HepG2 (cell line): Measurements from ENCODE around the gene CYTH1. TPM values are rescaled to one million over a fixed set of nuclear protein-coding genes. Genes with fewer than 3 reads are reported as not detected.
A peak's percentile ranks its signal among the peaks of the same experiment; 100 is the strongest.

ENCODE experiments used
- ATAC-seq: fragments of 200-7000 bp; cut with Tn5 transposase; 3 replicates; pipeline ENCODE4 v1.9.1; 2020; ENCODE audit warnings: mild to moderate bottlenecking, moderate library complexity
- BruUV-seq: library from RNA; stranded (reverse); fragments of 400-500 nt; replicated peaks from 2 replicates; lab custom pipeline; 2021; lab: Mats Ljungman, UMichigan
- CTCF ChIA-PET: fragments of 300-600 bp; formaldehyde crosslinking; extraction: SDS; loops from one replicate; lab custom pipeline; 2021; ENCODE audit warnings: low total read pairs, inconsistent platforms, low intra/inter-chr PET ratio; lab: Yijun Ruan, JAX
- POLR2A ChIA-PET: fragments of 350-600 bp; sonication (Branson Sonifier 250); formaldehyde crosslinking; loops from one replicate; lab custom pipeline; 2020; ENCODE audit warnings: antibody characterized with exemption, inconsistent platforms; lab: Yijun Ruan, JAX
- DNase-seq: peaks from one replicate; pipeline ENCODE4 v3.0.0-alpha.2; 2015; ENCODE audit warnings: low spot score
- FAIRE-seq: peaks from 3 replicates; lab custom pipeline; 2011; peaks lifted over from hg19 to GRCh38; lab: Jason Lieb, UNC
- H2AFZ ChIP-seq: one replicate; pipeline ENCODE4 v1.6.1; 2011; ENCODE audit warnings: low read length, inconsistent platforms
- H3K27ac ChIP-seq: fragments of 300-600 bp; 3 replicates; pipeline ENCODE4 v1.8.0; 2011; ENCODE audit warnings: mixed run types, mild to moderate bottlenecking, mixed read lengths, low read length, inconsistent platforms; ENCODE audit not compliant: insufficient read depth; ENCODE audit errors: extremely low read length
- H3K27me3 ChIP-seq, 2 experiments: fragments of 200-600 bp in 1 of 2; 2 replicates in 1 of 2; 3 replicates in 1 of 2; pipeline versions ENCODE4 v1.6.0 to v1.8.0; 2011; ENCODE audit warnings: low read length in 2 of 2, mild to moderate bottlenecking in 2 of 2, moderate library complexity in 2 of 2, inconsistent platforms in 1 of 2; ENCODE audit not compliant: insufficient read depth in 2 of 2, control insufficient read depth in 1 of 2
- H3K36me3 ChIP-seq, 2 experiments: fragments of 200-600 bp in 1 of 2; replicated peaks in 1 of 2; 2 replicates in 1 of 2; 3 replicates in 1 of 2; pipeline versions ENCODE4 v1.5.1 to v1.8.0; 2011; ENCODE audit warnings: low read length in 2 of 2, inconsistent platforms in 1 of 2; ENCODE audit not compliant: insufficient read depth in 2 of 2, control insufficient read depth in 1 of 2
- H3K4me1 ChIP-seq: 2 replicates; pipeline ENCODE4 v1.5.1; 2012; ENCODE audit warnings: low read length, inconsistent platforms; ENCODE audit not compliant: insufficient read depth
- H3K4me2 ChIP-seq: 2 replicates; pipeline ENCODE4 v1.6.0; 2011; ENCODE audit warnings: low read depth, low read length, inconsistent platforms
- H3K4me3 ChIP-seq, 3 experiments: fragments of 200-600 bp in 1 of 3; sonication (generic), shearing (Covaris generic) in 1 of 3; replicated peaks in 1 of 3; 2 replicates each; pipeline ENCODE4 v1.5.1; 2011 to 2016; ENCODE audit warnings: low read length in 3 of 3, inconsistent platforms in 2 of 3, low read depth in 2 of 3, mild to moderate bottlenecking in 2 of 3, control low read depth in 1 of 3, mixed read lengths in 1 of 3; ENCODE audit not compliant: insufficient read depth in 1 of 3
- H3K79me2 ChIP-seq: one replicate; pipeline ENCODE4 v1.6.1; 2011; ENCODE audit warnings: low read length, inconsistent platforms; ENCODE audit not compliant: insufficient read depth
- H3K9ac ChIP-seq: 2 replicates; pipeline ENCODE4 v1.6.0; 2011; ENCODE audit warnings: mild to moderate bottlenecking, low read depth, low read length, inconsistent platforms; ENCODE audit not compliant: insufficient read depth
- H3K9me3 ChIP-seq: 2 replicates; pipeline ENCODE4 v1.5.1; 2012; ENCODE audit warnings: mild to moderate bottlenecking, low read length
- H4K20me1 ChIP-seq: 2 replicates; pipeline ENCODE4 v1.6.0; 2011; ENCODE audit warnings: inconsistent platforms, mild to moderate bottlenecking, low read length, moderate library complexity; ENCODE audit not compliant: insufficient read depth
- ARID2 ChIP-seq: sonication (generic); formaldehyde crosslinking; IDR thresholded peaks from 2 replicates; pipeline ENCODE4 v1.8.1; 2022; ENCODE audit warnings: mild to moderate bottlenecking, missing genetic modification reagents, borderline replicate concordance
- E2F5 ChIP-seq: sonication (generic); formaldehyde crosslinking; conservative IDR thresholded peaks from 2 replicates; pipeline ENCODE4 v1.4.0; 2020; ENCODE audit warnings: missing genetic modification reagents
- FOXK1 ChIP-seq: sonication (generic); formaldehyde crosslinking; IDR thresholded peaks from 2 replicates; pipeline ENCODE4 v1.4.0; 2020; ENCODE audit warnings: low read depth, missing genetic modification reagents, borderline replicate concordance
- HIVEP1 ChIP-seq: sonication (generic); formaldehyde crosslinking; IDR thresholded peaks from 2 replicates; pipeline ENCODE4 v1.4.0; 2020; ENCODE audit warnings: mild to moderate bottlenecking, missing genetic modification reagents
- HNRNPLL ChIP-seq: fragments of 200-400 bp; formaldehyde crosslinking; IDR thresholded peaks from 2 replicates; pipeline ENCODE4 v1.6.1; 2017; ENCODE audit warnings: mild to moderate bottlenecking, low read depth, low read length; ENCODE audit not compliant: poor library complexity, severe bottlenecking
- KLF11 ChIP-seq: IDR thresholded peaks from 2 replicates; pipeline ENCODE4 v1.6.1; 2016; ENCODE audit warnings: missing compliant biosample characterization
- MAFK ChIP-seq, 2 experiments: IDR thresholded peaks in 1 of 2; conservative IDR thresholded peaks in 1 of 2; 2 replicates each; pipeline ENCODE4 v1.6.1; 2011; ENCODE audit warnings: improper control_type of control experiment in 2 of 2, low read length in 2 of 2
- MLX ChIP-seq: IDR thresholded peaks from 2 replicates; pipeline ENCODE4 v1.6.1; 2016
- PHB2 ChIP-seq: fragments of 450-650 bp; IDR thresholded peaks from 2 replicates; pipeline ENCODE4 v1.6.1; 2018; ENCODE audit not compliant: partially characterized antibody
- SP4 ChIP-seq: sonication (generic); formaldehyde crosslinking; IDR thresholded peaks from 2 replicates; pipeline ENCODE4 v1.8.1; 2023; ENCODE audit warnings: mild to moderate bottlenecking, missing genetic modification reagents
- YEATS2 ChIP-seq: sonication (generic); formaldehyde crosslinking; IDR thresholded peaks from 2 replicates; pipeline ENCODE4 v1.4.0; 2020; ENCODE audit warnings: missing genetic modification reagents, borderline replicate concordance
- ZBTB4 ChIP-seq: sonication (generic); formaldehyde crosslinking; IDR thresholded peaks from 2 replicates; pipeline ENCODE4 v1.4.0; 2020; ENCODE audit warnings: missing genetic modification reagents, mild to moderate bottlenecking, borderline replicate concordance
- ZNF720 ChIP-seq: sonication (generic); formaldehyde crosslinking; IDR thresholded peaks from 2 replicates; pipeline ENCODE4 v1.4.0; 2020; ENCODE audit warnings: missing genetic modification reagents
- ZNF75D ChIP-seq: sonication (generic); formaldehyde crosslinking; IDR thresholded peaks from 2 replicates; pipeline ENCODE4 v1.8.1; 2023; ENCODE audit warnings: missing genetic modification reagents, mild to moderate bottlenecking, borderline replicate concordance
- WGBS: methylation state at CpG from one replicate; pipeline ENCODE4 v1.1.6; 2017; ENCODE audit warnings: low lambda C conversion rate; 5-methylcytosine and 5-hydroxymethylcytosine counted together
- in situ Hi-C: cut with HindIII; loops from 2 replicates; pipeline ENCODE4 v1.10.0; 2017; ENCODE audit warnings: low pct_unique_long_range_greater_than_20kb; ENCODE audit not compliant: extremely low pct_ligation_motif_present
- intact Hi-C: fragments of 100-400 bp; cut with micrococcal nuclease; formaldehyde crosslinking; loops from one replicate; pipeline ENCODE4 v1.10.0; 2022; ENCODE audit not compliant: unreplicated experiment
- polyA plus RNA-seq, 8 experiments: library from polyadenylated mRNA; depleted of rRNA in 3 of 8; stranded (reverse) in 7 of 8; unstranded in 1 of 8; fragments of >200 nt; fragmentation: Illumina TruSeq in 4 of 8; extraction: Trizol in 4 of 8; gene quantifications; 2 replicates each; pipeline versions ENCODE4 v1.2.1 to v1.2.3, GENCODE V29; 2011 to 2016; ENCODE audit warnings: low read depth in 4 of 8, missing spikeins in 1 of 8, mixed read lengths in 1 of 8; ENCODE audit not compliant: insufficient read depth in 1 of 8
- total RNA-seq, 5 experiments: library from RNA; depleted of rRNA; stranded (reverse); fragments of >200 nt; fragmentation: Illumina TruSeq; extraction: Trizol; gene quantifications; 2 replicates each; pipeline ENCODE4 v1.2.3, GENCODE V29; 2016; ENCODE audit warnings: low read depth in 1 of 5

Gene CYTH1
- total and polyA plus RNA-seq, 2 of the 13 experiments (the other 11 are each of a cell fraction or from before 2014, with no cell fraction given) = 20.1 to 48.9 TPM

GRCh38 chr17:78693346-78694083, 88.6 kb downstream of the CYTH1 start:
- Histone ChIP-seq H4K20me1 (no peaks in the 10 kb centered on the region), H2AFZ (no peak overlapping the region), H3K9me3 (no peaks in the 10 kb centered on the region), H3K4me1 (no peaks in the 10 kb centered on the region), H3K27ac (no peak overlapping the region), H3K27me3 (no peaks in the 10 kb centered on the region), H3K9ac (no peak overlapping the region), H3K4me3 (no peak overlapping the region), H3K4me2 (no peak overlapping the region), H3K36me3 (peaks cover 11 to 73% of the 10 kb centered on the region in 2 experiments), H3K79me2 (no peaks in the 10 kb centered on the region)
- DNase-seq = no peak
- intact Hi-C loops (no loop called here), in situ Hi-C loops (no loop called here)
- 93% methylated on average over 8 of the region's 8 CpGs for WGBS
- POLR2A ChIA-PET = no interaction called here
- ATAC-seq = no peak
- BruUV-seq = no TSS peak
- CTCF ChIA-PET = no interaction called here
- TF ChIP-seq FOXK1 (CRISPR knock-in tag) = no peak
- TF ChIP-seq ARID2 = no peak
- TF ChIP-seq PHB2 = no peak
- TF ChIP-seq ZNF720 (CRISPR knock-in tag) = no peak
- TF ChIP-seq MLX (CRISPR knock-in tag) = no peak
- no peak for TF ChIP-seq HIVEP1
- TF ChIP-seq YEATS2 (CRISPR knock-in tag) = no peak
- FAIRE-seq = no peak

- intact Hi-C loops = no loop called here
- no peak for FAIRE-seq
- peak; percentile 98 to 99 for TF ChIP-seq MAFK (conservative IDR thresholded peaks at IDR 0.05 in 1 of 2, IDR thresholded peaks at IDR 0.05 in 1 of 2; ENCODE audit: low read length in 2 of 2)
- TF ChIP-seq HNRNPLL = no peak
- TF ChIP-seq ZBTB4 (CRISPR knock-in tag) = no peak
- TF ChIP-seq KLF11 (CRISPR knock-in tag) = no peak
- no peak for TF ChIP-seq SP4
- no peak for TF ChIP-seq ZNF75D (CRISPR knock-in tag)
- no peak for TF ChIP-seq E2F5
These were observed 89.5 kb downstream of the CYTH1 start for GRCh38 chr17:78692460-78693010.

More at GRCh38 chr17:78692460-78693010, 89.5 kb downstream of the CYTH1 start:
- no peak for ATAC-seq
- H2AFZ ChIP-seq = no peak overlapping the region
- no peak overlapping the region for H3K9ac ChIP-seq
- no peaks in the 10 kb centered on the region for H4K20me1 ChIP-seq
- no peaks in the 10 kb centered on the region for H3K79me2 ChIP-seq
- no peaks in the 10 kb centered on the region for H3K9me3 ChIP-seq
- H3K27ac ChIP-seq = no peak overlapping the region
- H3K4me1 ChIP-seq = no peaks in the 10 kb centered on the region
- WGBS = 93% methylated on average over 15 of the region's 15 CpGs
- ChIA-PET CTCF (no interaction called here), POLR2A (no interaction called here)
- no peaks in the 10 kb centered on the region for H3K27me3 ChIP-seq
- H3K4me3 ChIP-seq = no peak overlapping the region
- no peak overlapping the region for H3K4me2 ChIP-seq
- H3K36me3 ChIP-seq = peaks cover 13 to 73% of the 10 kb centered on the region in 2 experiments
- no TSS peak for BruUV-seq
- no peak for DNase-seq
- in situ Hi-C loops = no loop called here
